Measurements from ENCODE around the gene MSANTD2.

- no peak for TF ChIP-seq CTCF (IDR thresholded peaks at IDR 0.05)
- TF ChIP-seq POLR2A (IDR thresholded peaks at IDR 0.05), result no peak
These were observed 63.5 kb downstream of the MSANTD2 start for GRCh38 chr11:124736736-124737135.
